Liver (tissue), 9 donors: Measurements from ENCODE around the gene SMURF2. TPM values are rescaled to one million over a fixed set of nuclear protein-coding genes. Genes with fewer than 3 reads are reported as not detected.

Source experiments
- DNase-seq: peaks from one replicate; pipeline ENCODE4 v3.0.0-alpha.2; 2017; ENCODE audit warnings: low spot score
- H3K27ac ChIP-seq, 2 donors: one replicate each; pipeline ENCODE4 v1.7.0; 2013; ENCODE audit warnings: inconsistent platforms in 2 of 2, low read length in 2 of 2, control low read depth in 1 of 2, low read depth in 1 of 2, mild to moderate bottlenecking in 1 of 2
- H3K27me3 ChIP-seq, 4 donors: one replicate each; pipeline versions ENCODE4 v1.6.1 to v1.7.0; 2013; ENCODE audit warnings: low read length in 3 of 4, inconsistent platforms in 1 of 4, mild to moderate bottlenecking in 1 of 4, moderate library complexity in 1 of 4; ENCODE audit not compliant: control insufficient read depth in 4 of 4, insufficient read depth in 4 of 4
- H3K36me3 ChIP-seq, 4 donors: one replicate each; pipeline versions ENCODE4 v1.6.1 to v1.7.0; 2013; ENCODE audit warnings: low read length in 3 of 4, mild to moderate bottlenecking in 3 of 4, low read depth in 1 of 4, moderate library complexity in 1 of 4; ENCODE audit not compliant: control insufficient read depth in 4 of 4, insufficient read depth in 3 of 4
- H3K4me1 ChIP-seq, 4 donors: one replicate each; pipeline versions ENCODE4 v1.6.1 to v1.7.0; 2013; ENCODE audit warnings: low read length in 3 of 4, mild to moderate bottlenecking in 3 of 4, moderate library complexity in 1 of 4; ENCODE audit not compliant: control insufficient read depth in 4 of 4, insufficient read depth in 4 of 4
- H3K4me3 ChIP-seq, 3 donors: one replicate each; pipeline versions ENCODE4 v1.6.1 to v1.7.0; 2013; ENCODE audit warnings: low read length in 3 of 3, control low read depth in 1 of 3, low read depth in 1 of 3, mild to moderate bottlenecking in 1 of 3
- H3K9ac ChIP-seq, 2 donors: one replicate each; pipeline ENCODE4 v1.7.0; 2013; ENCODE audit warnings: low read length in 2 of 2, mild to moderate bottlenecking in 2 of 2, moderate library complexity in 2 of 2, control low read depth in 1 of 2, low read depth in 1 of 2
- H3K9me3 ChIP-seq, 4 donors: one replicate each; pipeline versions ENCODE4 v1.6.1 to v1.7.0; 2013; ENCODE audit warnings: low read length in 3 of 4; ENCODE audit not compliant: control insufficient read depth in 4 of 4
- ATF3 ChIP-seq: IDR thresholded peaks from 2 replicates; pipeline ENCODE4 v1.6.1; 2016; ENCODE audit warnings: antibody characterized with exemption
- CTCF ChIP-seq: fragments of 150-350 bp; IDR thresholded peaks from 2 replicates; pipeline ENCODE4 v1.5.1; 2017; ENCODE audit warnings: improper control_type of control experiment, low read depth, low read length; ENCODE audit not compliant: missing input control
- EGR1 ChIP-seq, 2 donors: IDR thresholded peaks; 2 replicates each; pipeline ENCODE4 v1.6.1; 2016 to 2018; ENCODE audit warnings: antibody characterized with exemption in 2 of 2, low read depth in 2 of 2
- FOXA1 ChIP-seq: IDR thresholded peaks from 2 replicates; pipeline ENCODE4 v1.6.1; 2016; ENCODE audit warnings: antibody characterized with exemption
- FOXA2 ChIP-seq: IDR thresholded peaks from 2 replicates; pipeline ENCODE4 v1.6.1; 2016; ENCODE audit warnings: antibody characterized with exemption
- GABPA ChIP-seq, 2 donors: IDR thresholded peaks in 1 of 2; conservative IDR thresholded peaks in 1 of 2; 2 replicates each; pipeline ENCODE4 v1.6.1; 2016; ENCODE audit warnings: antibody characterized with exemption in 2 of 2, mild to moderate bottlenecking in 1 of 2, moderate library complexity in 1 of 2
- HNF4A ChIP-seq, 2 donors: conservative IDR thresholded peaks; 2 replicates each; pipeline ENCODE4 v1.6.1; 2016; ENCODE audit warnings: antibody characterized with exemption in 2 of 2, mild to moderate bottlenecking in 2 of 2
- HNF4G ChIP-seq: IDR thresholded peaks from 2 replicates; pipeline ENCODE4 v1.6.1; 2016; ENCODE audit warnings: antibody characterized with exemption
- JUND ChIP-seq, 2 donors: IDR thresholded peaks; 2 replicates each; pipeline ENCODE4 v1.6.1; 2016; ENCODE audit warnings: antibody characterized with exemption in 2 of 2
- MAX ChIP-seq: IDR thresholded peaks from 2 replicates; pipeline ENCODE4 v1.6.1; 2016; ENCODE audit warnings: antibody characterized with exemption
- RAD21 ChIP-seq, 2 donors: IDR thresholded peaks; 2 replicates each; pipeline ENCODE4 v1.6.1; 2016; ENCODE audit warnings: antibody characterized with exemption in 2 of 2, mild to moderate bottlenecking in 2 of 2
- RXRA ChIP-seq, 2 donors: IDR thresholded peaks; 2 replicates each; pipeline ENCODE4 v1.6.1; 2017 to 2018; ENCODE audit warnings: antibody characterized with exemption in 2 of 2, mild to moderate bottlenecking in 1 of 2
- SP1 ChIP-seq: IDR thresholded peaks from 2 replicates; pipeline ENCODE4 v1.6.1; 2018; ENCODE audit warnings: antibody characterized with exemption, mild to moderate bottlenecking
- TAF1 ChIP-seq: conservative IDR thresholded peaks from 2 replicates; pipeline ENCODE4 v1.6.1; 2016; ENCODE audit warnings: antibody characterized with exemption, mild to moderate bottlenecking
- YY1 ChIP-seq: IDR thresholded peaks from 2 replicates; pipeline ENCODE4 v1.6.1; 2016; ENCODE audit warnings: antibody characterized with exemption, mild to moderate bottlenecking
- ZBTB33 ChIP-seq: IDR thresholded peaks from 2 replicates; pipeline ENCODE4 v1.6.1; 2016; ENCODE audit warnings: antibody characterized with exemption
- WGBS: extraction: QIAGEN DNeasy Blood & Tissue Kit; methylation state at CpG from one replicate; pipeline ENCODE4 v1.1.7; 2013; 5-methylcytosine and 5-hydroxymethylcytosine counted together
- polyA plus RNA-seq, 2 donors: library from polyadenylated mRNA; stranded (reverse) in 1 of 2; unstranded in 1 of 2; fragments of 200-250 nt in 1 of 2; fragments of >200 nt in 1 of 2; fragmentation: Nextera tagmentation in 1 of 2; extraction: Ambion mirVana in 1 of 2; gene quantifications; one replicate each; pipeline versions ENCODE4 v1.2.1 to v1.2.3, GENCODE V29; 2013 to 2015
- total RNA-seq, 2 donors: library from RNA; depleted of rRNA; stranded (reverse); fragments of >200 nt; gene quantifications; one replicate each; pipeline ENCODE4 v1.2.3, GENCODE V29; 2014
- TF ChIP-seq, protein P1 (sequence below): IDR thresholded peaks from 2 replicates; pipeline ENCODE4 v1.6.1; 2016; ENCODE audit warnings: antibody characterized with exemption, mild to moderate bottlenecking
- donor health status: healthy.
- donor health status: healthy.
- donor health status: healthy.
- donor health status: healthy.
- donor health status: healthy.

SMURF2 gene
- total and polyA plus RNA-seq, 4 donors = 2.0 to 6.9 (median 3.5) TPM

GRCh38 chr17:64583038-64583437 lies 79.1 kb downstream of the SMURF2 start:
- Histone ChIP-seq H3K4me1 (no peaks in the 10 kb centered on the region), H3K27ac (no peak overlapping the region), H3K9me3 (no peaks in the 10 kb centered on the region), H3K36me3 (peaks cover 4 to 22% (median 21%) of the 10 kb centered on the region in 4 donors), H3K9ac (no peak overlapping the region), H3K4me3 (no peak overlapping the region), H3K27me3 (no peaks in the 10 kb centered on the region)
- no peak for TF ChIP-seq FOXA1
- TF ChIP-seq SP1 = no peak
- no peak for TF ChIP-seq MAX
- TF ChIP-seq GABPA (IDR thresholded peaks at IDR 0.05 in 1 of 2, conservative IDR thresholded peaks at IDR 0.05 in 1 of 2) = no peak
- no peak for TF ChIP-seq RXRA (IDR thresholded peaks at IDR 0.05)
- TF ChIP-seq, protein P1, sequence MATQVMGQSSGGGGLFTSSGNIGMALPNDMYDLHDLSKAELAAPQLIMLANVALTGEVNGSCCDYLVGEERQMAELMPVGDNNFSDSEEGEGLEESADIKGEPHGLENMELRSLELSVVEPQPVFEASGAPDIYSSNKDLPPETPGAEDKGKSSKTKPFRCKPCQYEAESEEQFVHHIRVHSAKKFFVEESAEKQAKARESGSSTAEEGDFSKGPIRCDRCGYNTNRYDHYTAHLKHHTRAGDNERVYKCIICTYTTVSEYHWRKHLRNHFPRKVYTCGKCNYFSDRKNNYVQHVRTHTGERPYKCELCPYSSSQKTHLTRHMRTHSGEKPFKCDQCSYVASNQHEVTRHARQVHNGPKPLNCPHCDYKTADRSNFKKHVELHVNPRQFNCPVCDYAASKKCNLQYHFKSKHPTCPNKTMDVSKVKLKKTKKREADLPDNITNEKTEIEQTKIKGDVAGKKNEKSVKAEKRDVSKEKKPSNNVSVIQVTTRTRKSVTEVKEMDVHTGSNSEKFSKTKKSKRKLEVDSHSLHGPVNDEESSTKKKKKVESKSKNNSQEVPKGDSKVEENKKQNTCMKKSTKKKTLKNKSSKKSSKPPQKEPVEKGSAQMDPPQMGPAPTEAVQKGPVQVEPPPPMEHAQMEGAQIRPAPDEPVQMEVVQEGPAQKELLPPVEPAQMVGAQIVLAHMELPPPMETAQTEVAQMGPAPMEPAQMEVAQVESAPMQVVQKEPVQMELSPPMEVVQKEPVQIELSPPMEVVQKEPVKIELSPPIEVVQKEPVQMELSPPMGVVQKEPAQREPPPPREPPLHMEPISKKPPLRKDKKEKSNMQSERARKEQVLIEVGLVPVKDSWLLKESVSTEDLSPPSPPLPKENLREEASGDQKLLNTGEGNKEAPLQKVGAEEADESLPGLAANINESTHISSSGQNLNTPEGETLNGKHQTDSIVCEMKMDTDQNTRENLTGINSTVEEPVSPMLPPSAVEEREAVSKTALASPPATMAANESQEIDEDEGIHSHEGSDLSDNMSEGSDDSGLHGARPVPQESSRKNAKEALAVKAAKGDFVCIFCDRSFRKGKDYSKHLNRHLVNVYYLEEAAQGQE = no peak
- TF ChIP-seq EGR1 (IDR thresholded peaks at IDR 0.05; ENCODE audit: low read depth in 2 of 2) = no peak
- TF ChIP-seq TAF1 = no peak
- no peak for TF ChIP-seq HNF4A (conservative IDR thresholded peaks at IDR 0.05)
- no peak for TF ChIP-seq YY1
- TF ChIP-seq ATF3 = no peak
- TF ChIP-seq ZBTB33 = no peak
- TF ChIP-seq RAD21 (IDR thresholded peaks at IDR 0.05) = no peak
- no peak for TF ChIP-seq CTCF
- no peak for TF ChIP-seq FOXA2
- no peak for TF ChIP-seq JUND (IDR thresholded peaks at IDR 0.05)
- no peak for TF ChIP-seq HNF4G
- DNase-seq = no peak
- WGBS = 94% methylated on average over 3 of the region's 3 CpGs
